Upper lobe of right lung (tissue), 1 donor: ENCODE data around the gene HSPA1A. TPM values are rescaled to one million over a fixed set of nuclear protein-coding genes. Genes with fewer than 3 reads are reported as not detected.
A peak's percentile ranks its signal among the peaks of the same experiment; 100 is the strongest.
"Not testable (repeated sequence)": the region's sequence is repeated elsewhere in the genome, so short reads cannot be mapped to it uniquely, and the experiment has no call there.

Experiments
- ATAC-seq: fragments of 200-7000 bp; cut with Tn5 transposase; one replicate; pipeline ENCODE4 v1.9.1; 2020; ENCODE audit warnings: mild to moderate bottlenecking, moderate library complexity
- DNase-seq: peaks from one replicate; pipeline ENCODE4 v3.0.0-alpha.2; 2020
- H3K27ac ChIP-seq: fragments of 200-600 bp; one replicate; pipeline ENCODE4 v1.8.0; 2022
- H3K27me3 ChIP-seq: fragments of 200-600 bp; one replicate; pipeline ENCODE4 v1.8.0; 2022; ENCODE audit warnings: mild to moderate bottlenecking
- H3K36me3 ChIP-seq: fragments of 200-600 bp; one replicate; pipeline ENCODE4 v1.8.0; 2022
- H3K4me1 ChIP-seq: fragments of 200-600 bp; one replicate; pipeline ENCODE4 v1.8.0; 2022
- H3K4me3 ChIP-seq: fragments of 200-600 bp; one replicate; pipeline ENCODE4 v1.8.0; 2022; ENCODE audit warnings: mild to moderate bottlenecking
- H3K9me3 ChIP-seq: fragments of 200-600 bp; one replicate; pipeline ENCODE4 v1.8.0; 2022
- CTCF ChIP-seq: fragments of 200-600 bp; IDR thresholded peaks from one replicate; pipeline ENCODE4 v1.8.0; 2022; ENCODE audit warnings: antibody characterized with exemption
- intact Hi-C: fragments of 100-400 bp; cut with DNase I; formaldehyde crosslinking; loops from one replicate; pipeline ENCODE4 v1.11.0; 2022
- total RNA-seq: library from RNA; stranded (reverse); fragmentation: NEBNext Ultra II Directional; extraction: Animal tissue kit (Norgen Biotek cat#: 25700); gene quantifications from one replicate; pipeline ENCODE4 v1.2.1, GENCODE V29; 2021
- donor health status: DM: no; HTN: yes; CAD: no; lungs with severe emphysema.

The HSPA1A gene
- total RNA-seq, 1 donor from 2014 or later = 150 TPM

- intact Hi-C loops = no loop called here
- H3K4me3 ChIP-seq = peak overlapping the region; percentile 67
- DNase-seq (peak; percentile 55), ATAC-seq (no peak)
- peak overlapping the region; percentile 96 for H3K27ac ChIP-seq
- no peaks in the 10 kb centered on the region for H3K9me3 ChIP-seq
- TF ChIP-seq CTCF = no peak
- H3K4me1 ChIP-seq = peaks cover 18% of the 10 kb centered on the region
- H3K36me3 ChIP-seq = no peaks in the 10 kb centered on the region
- no peaks in the 10 kb centered on the region for H3K27me3 ChIP-seq
Measured at GRCh38 chr6:31813465-31813849, 1.9 kb upstream of the HSPA1A start.

- peak overlapping the region; percentile 96 for H3K27ac ChIP-seq
- no peaks in the 10 kb centered on the region for H3K27me3 ChIP-seq
- DNase-seq (peak; percentile 95), ATAC-seq (peak; percentile 91)
- H3K9me3 ChIP-seq = no peaks in the 10 kb centered on the region
- intact Hi-C loops = no loop called here
- peaks cover 30% of the 10 kb centered on the region for H3K4me1 ChIP-seq
- peak overlapping the region; percentile 67 for H3K4me3 ChIP-seq
- no peak for TF ChIP-seq CTCF
- no peaks in the 10 kb centered on the region for H3K36me3 ChIP-seq
Measured at GRCh38 chr6:31814677-31815024, 692 bp upstream of the HSPA1A start.

DNA sequence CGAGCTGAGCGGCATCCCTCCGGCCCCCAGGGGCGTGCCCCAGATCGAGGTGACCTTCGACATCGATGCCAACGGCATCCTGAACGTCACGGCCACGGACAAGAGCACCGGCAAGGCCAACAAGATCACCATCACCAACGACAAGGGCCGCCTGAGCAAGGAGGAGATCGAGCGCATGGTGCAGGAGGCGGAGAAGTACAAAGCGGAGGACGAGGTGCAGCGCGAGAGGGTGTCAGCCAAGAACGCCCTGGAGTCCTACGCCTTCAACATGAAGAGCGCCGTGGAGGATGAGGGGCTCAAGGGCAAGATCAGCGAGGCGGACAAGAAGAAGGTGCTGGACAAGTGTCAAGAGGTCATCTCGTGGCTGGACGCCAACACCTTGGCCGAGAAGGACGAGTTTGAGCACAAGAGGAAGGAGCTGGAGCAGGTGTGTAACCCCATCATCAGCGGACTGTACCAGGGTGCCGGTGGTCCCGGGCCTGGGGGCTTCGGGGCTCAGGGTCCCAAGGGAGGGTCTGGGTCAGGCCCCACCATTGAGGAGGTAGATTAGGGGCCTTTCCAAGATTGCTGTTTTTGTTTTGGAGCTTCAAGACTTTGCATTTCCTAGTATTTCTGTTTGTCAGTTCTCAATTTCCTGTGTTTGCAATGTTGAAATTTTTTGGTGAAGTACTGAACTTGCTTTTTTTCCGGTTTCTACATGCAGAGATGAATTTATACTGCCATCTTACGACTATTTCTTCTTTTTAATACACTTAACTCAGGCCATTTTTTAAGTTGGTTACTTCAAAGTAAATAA, 2.0 kb downstream of the HSPA1A start:
- H3K9me3 ChIP-seq, intact Hi-C loops, H3K36me3 ChIP-seq, DNase-seq, H3K27me3 ChIP-seq, ATAC-seq: not testable (repeated sequence)
- Histone ChIP-seq H3K4me3 (peak overlapping the region; percentile 68), H3K27ac (peak overlapping the region; percentile 63), H3K4me1 (peaks cover 47% of the 10 kb centered on the region)

DNA sequence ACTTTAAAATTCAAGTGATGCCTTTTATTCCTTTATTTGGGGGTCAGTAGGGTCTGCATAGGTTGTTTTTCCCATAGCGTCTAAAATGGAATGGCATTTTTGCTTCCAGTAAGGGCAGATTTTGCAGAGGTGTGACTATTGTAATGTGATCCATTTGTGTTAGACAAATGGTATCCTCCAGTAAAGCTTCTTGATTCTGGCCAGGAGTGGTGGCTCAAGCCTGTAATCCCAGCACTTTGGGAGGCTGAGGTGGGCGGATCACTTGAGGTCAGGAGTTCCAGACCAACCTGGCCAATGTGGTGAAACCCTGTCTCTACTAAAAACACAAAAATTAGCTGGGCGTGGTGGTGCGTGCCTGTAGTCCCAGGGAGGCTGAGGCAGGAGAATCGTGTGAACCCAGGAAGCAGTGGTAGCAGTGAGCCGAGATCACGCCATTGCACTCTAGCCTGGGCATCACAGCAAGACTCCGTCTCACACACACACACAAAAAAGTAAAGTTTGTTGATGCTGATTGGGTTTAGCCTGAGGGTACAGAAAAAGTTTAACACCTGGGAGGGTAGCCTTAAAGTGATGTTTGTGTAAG, 2.7 kb downstream of the HSPA1A start:
- ATAC-seq, DNase-seq, H3K27me3 ChIP-seq, H3K9me3 ChIP-seq, H3K36me3 ChIP-seq, intact Hi-C loops: not testable (repeated sequence)
- Histone ChIP-seq H3K27ac (peak overlapping the region; percentile 63), H3K4me1 (peaks cover 52% of the 10 kb centered on the region), H3K4me3 (peak overlapping the region; percentile 68)

DNA sequence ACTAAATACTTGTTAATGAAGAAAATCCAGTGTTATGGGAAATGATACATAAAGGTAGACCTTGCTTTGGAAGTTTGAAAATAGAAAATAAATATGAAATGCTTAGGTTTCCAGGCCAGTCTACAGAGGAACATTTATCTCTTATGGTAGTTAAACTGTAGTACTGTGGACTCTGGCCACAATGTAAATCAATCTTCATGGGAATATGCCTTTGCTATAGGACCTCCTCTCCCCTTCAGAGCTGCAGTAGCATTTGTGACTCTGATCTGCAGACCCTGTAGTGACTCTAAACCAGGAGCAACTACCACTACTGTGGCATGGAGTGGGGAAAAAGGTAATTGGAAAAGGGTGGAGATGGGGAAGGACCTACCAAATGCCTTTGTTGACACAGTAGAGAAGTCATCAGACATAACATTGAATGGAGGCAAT, 4.5 kb downstream of the HSPA1A start:
- Histone ChIP-seq H3K4me1 (peaks cover 56% of the 10 kb centered on the region), H3K9me3 (no peaks in the 10 kb centered on the region), H3K36me3 (no peaks in the 10 kb centered on the region), H3K4me3 (peak overlapping the region; percentile 68), H3K27ac (no peak overlapping the region), H3K27me3 (no peaks in the 10 kb centered on the region)
- ATAC-seq = no peak
- no peak for TF ChIP-seq CTCF
- DNase-seq = no peak
- intact Hi-C loops = no loop called here

GRCh38 chr6:31820399-31820798, 5.1 kb downstream of the HSPA1A start:
- H3K4me3 ChIP-seq, intact Hi-C loops, DNase-seq, H3K9me3 ChIP-seq, H3K36me3 ChIP-seq, ATAC-seq, H3K27me3 ChIP-seq: not testable (repeated sequence)
- Histone ChIP-seq H3K27ac (peak overlapping the region; percentile 99), H3K4me1 (peaks cover 61% of the 10 kb centered on the region)

- Histone ChIP-seq H3K36me3 (no peaks in the 10 kb centered on the region), H3K27me3 (no peaks in the 10 kb centered on the region), H3K9me3 (no peaks in the 10 kb centered on the region), H3K4me1 (peaks cover 72% of the 10 kb centered on the region), H3K4me3 (peak overlapping the region; percentile 59), H3K27ac (peak overlapping the region; percentile 99)
- no peak for TF ChIP-seq CTCF
- peak; percentile 70 for ATAC-seq
- intact Hi-C loops = no loop called here
- peak; percentile 88 for DNase-seq
Measured at GRCh38 chr6:31821301-31822035, 6.1 kb downstream of the HSPA1A start.
